BLaER1 treated with 17β-estradiol and CSF1 and Interleukin-3, amounts not matched to agents 10 nM and 100 nM (cell line): ENCODE measurements around the gene SERPINA7.
"Not testable (repeated sequence)": the region's sequence is repeated elsewhere in the genome, so short reads cannot be mapped to it uniquely, and the experiment has no call there.

Experiments used
- H3K27ac ChIP-seq, 11 experiments: shearing (Covaris generic); formaldehyde crosslinking; 2 replicates each; pipeline ENCODE4 v1.8.1; 2022
- H3K27me3 ChIP-seq, 11 experiments: shearing (Covaris generic); formaldehyde crosslinking; 2 replicates each; pipeline ENCODE4 v1.8.1; 2022
- H3K36me3 ChIP-seq, 11 experiments: shearing (Covaris generic); formaldehyde crosslinking; 2 replicates each; pipeline ENCODE4 v1.8.1; 2022
- H3K4me1 ChIP-seq, 10 experiments: shearing (Covaris generic); formaldehyde crosslinking; 2 replicates each; pipeline ENCODE4 v1.8.1; 2022
- H3K4me2 ChIP-seq, 11 experiments: shearing (Covaris generic); formaldehyde crosslinking; 2 replicates each; pipeline ENCODE4 v1.8.1; 2022
- H3K4me3 ChIP-seq, 10 experiments: shearing (Covaris generic); formaldehyde crosslinking; 2 replicates each; pipeline ENCODE4 v1.8.1; 2022
- H3K9ac ChIP-seq, 11 experiments: shearing (Covaris generic); formaldehyde crosslinking; 2 replicates each; pipeline ENCODE4 v1.8.1; 2022
- H3K9me3 ChIP-seq, 11 experiments: shearing (Covaris generic); formaldehyde crosslinking; replicated peaks in 1 of 11; 2 replicates each; pipeline ENCODE4 v1.8.1; 2022
- H4K20me1 ChIP-seq, 11 experiments: shearing (Covaris generic); formaldehyde crosslinking; 2 replicates each; pipeline ENCODE4 v1.8.1; 2022
- Cebpa-rat ChIP-seq, 11 experiments: shearing (Covaris generic); IDR thresholded peaks; 2 replicates each; pipeline ENCODE4 v1.8.1; 2022

The SERPINA7 gene

DNA sequence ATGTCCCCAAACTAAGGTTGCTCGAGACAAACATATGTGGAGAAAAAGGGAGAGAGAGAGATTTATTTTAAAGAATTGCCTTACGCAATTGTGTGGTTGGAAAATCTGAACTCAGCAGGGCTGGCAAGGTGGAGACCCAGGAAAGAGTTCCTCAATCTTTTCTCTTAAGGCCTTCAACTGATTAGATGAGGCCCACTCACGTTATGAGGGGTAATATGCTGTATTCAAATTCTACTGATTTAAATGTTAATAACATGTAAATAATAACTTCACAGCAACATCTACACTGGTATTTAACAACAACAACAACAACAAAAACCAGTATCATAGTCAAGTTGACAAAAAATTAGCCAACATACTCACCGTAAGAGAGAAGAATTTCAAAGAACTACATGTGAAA lies 14.6 kb downstream of the SERPINA7 start:
- H3K9me3 ChIP-seq, result no peaks in the 10 kb centered on the region
- no peaks in the 10 kb centered on the region for H3K4me1 ChIP-seq
- H3K4me3 ChIP-seq, result no peak overlapping the region
- no peak overlapping the region for H3K4me2 ChIP-seq
- no peak overlapping the region for H3K27ac ChIP-seq
- H4K20me1 ChIP-seq, result no peaks in the 10 kb centered on the region
- H3K9ac ChIP-seq, result no peak overlapping the region
- no peaks in the 10 kb centered on the region for H3K36me3 ChIP-seq
- no peak for TF ChIP-seq Cebpa-rat (IDR thresholded peaks at IDR 0.05)
- H3K27me3 ChIP-seq, result peaks cover 65 to 99% (median 93%) of the 10 kb centered on the region in 11 experiments

DNA sequence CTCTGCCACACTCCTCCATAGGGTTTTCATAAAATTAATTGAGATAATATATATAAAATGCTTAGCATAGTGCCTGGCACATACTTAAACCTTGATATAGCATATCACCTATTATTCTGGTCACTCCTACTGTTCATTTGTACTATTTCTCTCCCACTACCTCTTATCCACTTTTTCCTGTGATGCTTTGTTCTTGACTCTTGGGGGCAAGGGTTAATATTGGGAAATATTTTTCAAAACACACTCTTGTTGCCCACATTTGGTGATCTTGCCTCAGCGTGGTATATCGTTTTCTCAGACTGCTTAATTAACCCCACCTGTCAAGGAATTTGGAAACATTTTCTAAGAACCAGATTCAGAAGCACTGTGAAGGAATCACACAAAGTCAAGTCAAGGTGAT lies 16.3 kb downstream of the SERPINA7 start:
- Histone ChIP-seq H3K4me3 (no peak overlapping the region), H3K27me3 (peaks cover 63 to 94% (median 87%) of the 10 kb centered on the region in 11 experiments), H3K9me3 (no peaks in the 10 kb centered on the region), H3K4me1 (no peaks in the 10 kb centered on the region), H3K27ac (no peak overlapping the region), H3K4me2 (no peak overlapping the region), H3K36me3 (no peaks in the 10 kb centered on the region), H3K9ac (no peak overlapping the region), H4K20me1 (no peaks in the 10 kb centered on the region)
- no peak for TF ChIP-seq Cebpa-rat (IDR thresholded peaks at IDR 0.05)

DNA sequence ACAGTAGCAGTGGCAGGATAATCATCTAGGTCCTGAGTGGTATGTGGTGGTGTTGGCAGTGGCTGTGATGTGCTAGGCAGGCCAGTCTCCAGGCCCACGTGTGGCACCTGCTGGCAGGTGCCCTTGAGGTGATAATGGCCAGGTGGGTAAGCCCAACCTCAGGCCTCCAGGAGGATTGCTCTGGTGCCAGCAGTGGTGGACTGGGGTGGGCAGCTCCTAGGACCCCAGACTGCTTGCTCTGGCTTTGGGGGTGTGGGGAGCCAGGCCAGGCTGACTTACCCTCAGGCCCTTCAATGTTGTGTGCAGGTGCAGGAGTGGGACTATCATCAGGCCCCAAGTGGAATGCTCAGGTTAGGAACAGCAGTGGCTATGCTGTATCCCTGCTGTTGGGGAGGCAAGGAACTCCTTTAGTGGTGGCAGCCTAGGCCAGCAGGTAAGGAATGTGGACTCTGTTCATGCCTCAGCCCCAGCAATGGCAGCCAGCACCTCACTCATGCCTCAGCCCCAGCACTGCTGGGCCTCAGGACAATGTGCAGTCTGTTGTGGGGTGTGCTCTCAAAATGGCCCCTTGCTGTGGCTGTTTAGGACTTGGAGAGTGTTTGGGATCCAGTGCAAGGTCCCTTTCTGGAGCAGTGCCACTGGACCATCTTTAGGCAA lies 24.3 kb downstream of the SERPINA7 start:
- TF ChIP-seq Cebpa-rat (IDR thresholded peaks at IDR 0.05), result no peak
- no peak overlapping the region for H3K4me3 ChIP-seq
- H3K36me3 ChIP-seq, result no peaks in the 10 kb centered on the region

DNA sequence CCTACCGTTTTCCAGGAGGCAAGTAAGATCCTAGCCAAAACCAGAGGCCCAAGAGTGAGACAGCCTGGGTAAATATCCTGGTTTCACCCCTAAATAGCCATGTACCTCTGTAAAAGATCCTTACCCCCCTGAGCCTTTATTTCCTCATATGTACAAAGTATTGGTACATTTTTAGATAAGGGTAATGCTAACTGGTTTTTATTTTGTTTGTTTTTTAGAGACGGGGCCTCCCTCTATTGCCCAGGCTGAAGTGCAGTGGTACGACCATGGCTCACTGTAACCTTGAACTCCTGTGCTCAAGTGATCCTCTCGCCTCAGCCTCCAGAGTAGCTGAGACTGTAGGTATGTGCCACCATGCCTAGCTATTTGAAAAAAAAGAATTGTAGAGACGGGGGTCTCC lies 29.4 kb downstream of the SERPINA7 start:
- Histone ChIP-seq H3K9me3 (peaks cover 22 to 52% (median 39%) of the 10 kb centered on the region in 11 experiments), H3K4me1 (no peaks in the 10 kb centered on the region), H3K27ac (no peak overlapping the region), H3K4me3 (no peak overlapping the region), H4K20me1 (no peaks in the 10 kb centered on the region), H3K9ac (no peak overlapping the region), H3K27me3 (peaks cover 55 to 98% (median 94%) of the 10 kb centered on the region in 11 experiments), H3K36me3 (no peaks in the 10 kb centered on the region), H3K4me2 (no peak overlapping the region)
- TF ChIP-seq Cebpa-rat (IDR thresholded peaks at IDR 0.05), result no peak

More for the DNA sequence above, 24.3 kb downstream of the SERPINA7 start:
- Histone ChIP-seq H3K9me3 (peaks cover 22 to 55% (median 39%) of the 10 kb centered on the region in 11 experiments), H3K4me1 (no peaks in the 10 kb centered on the region), H4K20me1 (no peaks in the 10 kb centered on the region), H3K4me2 (no peak overlapping the region), H3K27me3 (peaks cover 56 to 92% (median 81%) of the 10 kb centered on the region in 11 experiments), H3K9ac (no peak overlapping the region), H3K27ac (no peak overlapping the region)

DNA sequence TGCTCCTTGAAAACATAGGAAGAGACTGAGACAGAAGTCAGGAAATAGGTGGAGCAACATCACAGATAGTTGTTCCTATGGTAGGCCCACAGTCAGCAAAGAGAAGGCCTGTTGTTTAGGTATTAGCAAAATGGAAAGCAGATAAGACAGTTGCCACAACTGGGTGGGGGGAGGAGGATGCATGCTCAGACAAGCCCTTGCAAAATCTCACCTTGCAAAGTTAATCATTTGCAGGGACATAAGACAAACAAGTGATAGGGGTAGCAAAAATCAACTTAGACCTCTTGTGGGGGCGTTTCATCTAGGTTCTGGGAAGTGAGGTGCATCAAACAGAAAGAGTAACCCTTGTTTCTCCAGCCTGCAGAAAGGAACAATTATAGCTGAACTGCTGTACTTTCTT lies 30.7 kb downstream of the SERPINA7 start:
- no peaks in the 10 kb centered on the region for H4K20me1 ChIP-seq
- H3K4me1 ChIP-seq, result no peaks in the 10 kb centered on the region
- no peak overlapping the region for H3K27ac ChIP-seq
- H3K27me3 ChIP-seq, result peaks cover 47 to 99% (median 96%) of the 10 kb centered on the region in 11 experiments
- no peak overlapping the region for H3K4me3 ChIP-seq
- no peak overlapping the region for H3K9ac ChIP-seq
- TF ChIP-seq Cebpa-rat (IDR thresholded peaks at IDR 0.05), result no peak
- H3K4me2 ChIP-seq, result no peak overlapping the region
- no peaks in the 10 kb centered on the region for H3K36me3 ChIP-seq
- H3K9me3 ChIP-seq, result peaks cover 17 to 39% (median 30%) of the 10 kb centered on the region in 11 experiments

DNA sequence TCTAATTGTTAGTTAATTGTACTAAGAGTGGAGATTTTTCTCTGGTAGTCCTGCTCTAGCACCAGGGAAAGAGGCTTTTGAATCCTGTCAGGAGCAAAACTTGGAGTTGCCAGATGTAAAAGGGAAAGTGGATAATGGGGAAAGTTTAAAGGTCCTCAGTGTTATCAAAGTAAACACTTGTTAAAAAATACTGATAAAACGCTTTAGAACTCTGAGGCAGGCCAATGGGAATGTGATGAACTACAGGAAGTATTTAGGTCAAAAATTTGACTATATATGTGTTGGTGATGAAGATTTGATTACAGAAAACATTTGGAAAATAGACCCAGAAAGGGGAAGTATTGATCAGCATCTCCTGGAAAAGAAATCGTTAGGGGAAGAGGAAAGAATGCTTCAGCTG lies 32.8 kb downstream of the SERPINA7 start:
- no peak overlapping the region for H3K27ac ChIP-seq
- peaks cover 39 to 100% (median 95%) of the 10 kb centered on the region in 11 experiments; a peak in 21 of 22 replicates for H3K27me3 ChIP-seq
- H3K4me3 ChIP-seq, result no peak overlapping the region
- no peaks in the 10 kb centered on the region for H3K4me1 ChIP-seq
- no peaks in the 10 kb centered on the region for H4K20me1 ChIP-seq
- peaks cover 0 to 19% (median 10%) of the 10 kb centered on the region in 11 experiments; a peak in 15 of 22 replicates for H3K9me3 ChIP-seq
- H3K4me2 ChIP-seq, result no peak overlapping the region
- H3K9ac ChIP-seq, result no peak overlapping the region
- TF ChIP-seq Cebpa-rat (IDR thresholded peaks at IDR 0.05), result no peak
- H3K36me3 ChIP-seq, result no peaks in the 10 kb centered on the region

DNA sequence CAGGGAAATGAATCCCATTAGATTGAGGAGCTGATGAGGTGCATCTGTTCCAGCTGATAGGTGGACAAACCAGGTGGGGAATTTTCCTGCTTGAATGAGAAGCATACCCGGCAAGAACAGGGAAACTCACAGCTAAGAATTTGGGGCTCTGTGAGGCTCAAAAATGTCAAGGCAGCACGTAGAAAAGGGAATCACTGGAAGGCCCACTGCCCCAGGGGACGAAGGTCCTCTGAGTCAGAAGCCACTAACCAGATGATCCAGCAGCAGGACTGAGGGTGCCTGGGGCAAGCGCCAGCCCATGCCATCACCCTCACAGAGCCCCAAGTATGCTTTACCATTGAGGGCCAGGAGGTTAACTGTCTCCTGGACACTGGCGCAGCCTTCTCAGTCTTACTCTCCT lies 37.9 kb downstream of the SERPINA7 start:
- not testable (repeated sequence) for H3K27ac ChIP-seq, H3K4me3 ChIP-seq, H3K4me1 ChIP-seq, H3K36me3 ChIP-seq, H3K9ac ChIP-seq, H4K20me1 ChIP-seq, H3K4me2 ChIP-seq, H3K9me3 ChIP-seq
- peaks cover 30 to 98% (median 93%) of the 10 kb centered on the region in 11 experiments for H3K27me3 ChIP-seq

DNA sequence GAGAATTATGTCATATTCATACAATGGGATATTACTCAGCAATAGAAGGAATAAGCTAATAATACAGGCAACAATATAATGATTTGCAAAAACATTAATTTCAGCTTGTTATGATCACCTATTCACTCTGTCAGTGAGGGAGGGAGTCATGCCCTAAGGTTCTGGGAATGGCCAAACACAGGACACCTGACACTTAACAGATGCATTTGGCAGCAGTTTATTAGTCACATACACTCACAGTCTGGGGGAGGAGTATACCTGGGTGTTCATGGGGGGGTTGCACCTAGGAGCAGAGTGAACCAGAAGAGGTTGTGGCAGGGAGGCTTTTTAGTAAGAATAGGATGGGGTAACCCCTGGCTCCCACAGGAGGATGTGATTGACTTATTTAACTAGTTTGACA lies 38.3 kb downstream of the SERPINA7 start:
- peaks cover 0 to 5% (median 0%) of the 10 kb centered on the region in 11 experiments; a peak in 3 of 22 replicates for H3K9me3 ChIP-seq
- no peak overlapping the region for H3K4me3 ChIP-seq
- no peaks in the 10 kb centered on the region for H3K36me3 ChIP-seq
- no peak overlapping the region for H3K27ac ChIP-seq
- H4K20me1 ChIP-seq, result no peaks in the 10 kb centered on the region; a peak in 1 of 22 replicates
- no peak overlapping the region for H3K9ac ChIP-seq
- peaks cover 33 to 99% (median 93%) of the 10 kb centered on the region in 11 experiments for H3K27me3 ChIP-seq
- H3K4me1 ChIP-seq, result no peaks in the 10 kb centered on the region
- TF ChIP-seq Cebpa-rat (IDR thresholded peaks at IDR 0.05), result no peak
- no peak overlapping the region for H3K4me2 ChIP-seq

DNA sequence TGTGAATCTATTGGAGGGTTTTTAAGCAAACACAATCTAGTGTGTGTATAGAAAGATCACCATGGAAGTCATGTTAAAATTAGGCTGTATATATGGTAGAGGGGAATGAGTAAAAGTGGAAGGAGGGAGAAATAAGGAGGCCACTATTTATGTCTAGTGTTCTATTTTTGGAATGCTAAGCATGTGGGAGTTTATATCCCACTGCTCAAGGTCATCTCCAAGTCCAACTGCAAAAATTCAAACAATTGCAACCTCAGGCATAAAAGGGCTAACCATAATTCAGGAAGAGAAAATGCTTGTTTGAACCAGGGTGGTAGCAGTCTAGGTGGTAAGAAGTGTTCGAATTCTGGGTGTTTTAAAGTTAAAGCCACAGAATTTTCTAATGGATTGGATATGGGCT lies 39.2 kb downstream of the SERPINA7 start:
- no peak for TF ChIP-seq Cebpa-rat (IDR thresholded peaks at IDR 0.05)
- H4K20me1 ChIP-seq, result no peaks in the 10 kb centered on the region; a peak in 1 of 22 replicates
- H3K9ac ChIP-seq, result no peak overlapping the region
- peaks cover 38 to 99% (median 93%) of the 10 kb centered on the region in 11 experiments for H3K27me3 ChIP-seq
- no peak overlapping the region for H3K27ac ChIP-seq
- H3K4me3 ChIP-seq, result no peak overlapping the region
- no peaks in the 10 kb centered on the region for H3K36me3 ChIP-seq
- no peak overlapping the region for H3K4me2 ChIP-seq
- H3K9me3 ChIP-seq, result peaks cover 0 to 5% (median 0%) of the 10 kb centered on the region in 11 experiments; a peak in 3 of 22 replicates
- no peaks in the 10 kb centered on the region for H3K4me1 ChIP-seq

DNA sequence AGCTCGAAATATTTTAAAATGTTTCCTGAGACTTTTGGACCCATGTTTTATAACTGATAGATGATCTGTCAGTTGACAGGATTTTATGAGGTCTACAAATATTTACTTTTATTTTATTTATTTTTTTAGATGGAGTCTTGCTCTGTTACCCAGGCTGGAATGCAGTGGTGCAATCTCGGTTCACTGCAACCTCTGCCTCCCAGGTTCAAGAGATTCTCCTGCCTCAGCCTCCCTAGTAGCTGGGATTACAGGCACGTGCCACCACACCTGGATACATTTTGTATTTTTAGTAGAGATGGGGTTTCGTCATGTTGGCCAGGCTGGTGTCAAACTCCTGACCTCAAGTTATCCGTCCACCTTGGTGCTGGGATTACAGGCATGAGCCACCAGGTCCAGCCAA lies 50.0 kb downstream of the SERPINA7 start:
- H3K4me2 ChIP-seq, result not testable (repeated sequence)
- peaks cover 68 to 86% (median 77%) of the 10 kb centered on the region in 11 experiments for H3K27me3 ChIP-seq

More for the DNA sequence above, 50.0 kb downstream of the SERPINA7 start:
- H3K9me3 ChIP-seq, H3K27ac ChIP-seq, H3K4me1 ChIP-seq, H3K4me3 ChIP-seq, H3K9ac ChIP-seq, H4K20me1 ChIP-seq, H3K36me3 ChIP-seq: not testable (repeated sequence)
